GM12878 (cell line): ENCODE measurements around the gene PTGIS. TPM values are rescaled to one million over a fixed set of nuclear protein-coding genes. Genes with fewer than 3 reads are reported as not detected.

Experiments
- ATAC-seq: fragments of 200-7000 bp; cut with Tn5 transposase; 3 replicates; pipeline ENCODE4 v1.9.1; 2020; ENCODE audit warnings: mild to moderate bottlenecking, moderate library complexity
- BruUV-seq: library from RNA; stranded (reverse); fragments of 400-500 nt; replicated peaks from 2 replicates; lab custom pipeline; 2021; lab: Mats Ljungman, UMichigan
- CTCF ChIA-PET: fragments of 300-600 bp; sonication (Branson Sonifier 250); formaldehyde crosslinking; extraction: SDS; loops from one replicate; lab custom pipeline; 2021; ENCODE audit warnings: inconsistent platforms; lab: Yijun Ruan, JAX
- POLR2A ChIA-PET: fragments of 350-600 bp; formaldehyde crosslinking; extraction: SDS; loops from one replicate; lab custom pipeline; 2021; ENCODE audit warnings: inconsistent platforms; lab: Charles Lee
- RAD21 ChIA-PET: fragments of 300-600 bp; sonication (Branson Sonifier 250); formaldehyde crosslinking; loops from one replicate; lab custom pipeline; 2023; ENCODE audit warnings: antibody characterized with exemption; ENCODE audit not compliant: unreplicated experiment; lab: Charles Lee
- SMC1A ChIA-PET: fragments of 300-600 bp; sonication (Branson Sonifier 250); formaldehyde crosslinking; loops from one replicate; lab custom pipeline; 2023; ENCODE audit not compliant: unreplicated experiment, uncharacterized antibody; lab: Charles Lee
- DNase-seq: peaks from one replicate; pipeline ENCODE4 v3.0.0-alpha.2; 2011; ENCODE audit warnings: low read depth, low spot score
- FAIRE-seq: peaks from 3 replicates; lab custom pipeline; 2011; peaks lifted over from hg19 to GRCh38; lab: Jason Lieb, UNC
- H2AFZ ChIP-seq: 2 replicates; pipeline ENCODE4 v1.6.0; 2011; ENCODE audit warnings: low read depth, low read length, control low read depth; ENCODE audit not compliant: control insufficient read depth
- H3K27ac ChIP-seq: 2 replicates; pipeline ENCODE4 v1.5.1; 2011; ENCODE audit warnings: control low read depth; ENCODE audit not compliant: control insufficient read depth, insufficient read depth
- H3K27me3 ChIP-seq, 2 experiments: replicated peaks in 1 of 2; 2 replicates each; pipeline versions ENCODE4 v1.6.0 to v1.6.1; 2011; ENCODE audit warnings: low read length in 1 of 2; ENCODE audit not compliant: control insufficient read depth in 2 of 2, insufficient read depth in 2 of 2
- H3K36me3 ChIP-seq, 2 experiments: 2 replicates each; pipeline ENCODE4 v1.5.1; 2011; ENCODE audit warnings: low read length in 1 of 2; ENCODE audit not compliant: control insufficient read depth in 2 of 2, insufficient read depth in 2 of 2
- H3K4me1 ChIP-seq: 2 replicates; pipeline ENCODE4 v1.6.1; 2011; ENCODE audit warnings: mild to moderate bottlenecking, low read length, moderate library complexity, mixed read lengths; ENCODE audit not compliant: control insufficient read depth, insufficient read depth
- H3K4me2 ChIP-seq: 2 replicates; pipeline ENCODE4 v1.6.0; 2011; ENCODE audit warnings: control low read depth; ENCODE audit not compliant: control insufficient read depth, insufficient read depth
- H3K4me3 ChIP-seq: fragments of 200-600 bp; sonication (generic); 2 replicates; pipeline ENCODE4 v1.5.1; 2016
- H3K79me2 ChIP-seq: 2 replicates; pipeline ENCODE4 v1.6.0; 2011; ENCODE audit warnings: low read length; ENCODE audit not compliant: control insufficient read depth, insufficient read depth
- H3K9ac ChIP-seq: 2 replicates; pipeline ENCODE4 v1.8.0; 2011; ENCODE audit warnings: low read length, control low read depth, mixed read lengths; ENCODE audit not compliant: control insufficient read depth, insufficient read depth
- H3K9me3 ChIP-seq: replicated peaks from 3 replicates; pipeline ENCODE4 v1.5.1; 2011; ENCODE audit warnings: mild to moderate bottlenecking, low read length; ENCODE audit not compliant: control insufficient read depth, insufficient read depth
- H4K20me1 ChIP-seq: 2 replicates; pipeline ENCODE4 v1.6.0; 2011; ENCODE audit not compliant: control insufficient read depth, insufficient read depth
- BCL11A ChIP-seq: IDR thresholded peaks from 2 replicates; pipeline ENCODE4 v1.6.1; 2011; ENCODE audit warnings: low read depth, low read length
- BHLHE40 ChIP-seq, 2 experiments: fragments of 450-650 bp in 1 of 2; IDR thresholded peaks; 2 replicates each; pipeline ENCODE4 v1.6.1; 2011 to 2017; ENCODE audit warnings: low read depth in 2 of 2, borderline replicate concordance in 1 of 2, improper control_type of control experiment in 1 of 2, low read length in 1 of 2, mild to moderate bottlenecking in 1 of 2
- CHD4 ChIP-seq: fragments of 200-600 bp; sonication (generic); IDR thresholded peaks from 2 replicates; pipeline ENCODE4 v1.6.1; 2016; ENCODE audit warnings: mild to moderate bottlenecking
- EP300 ChIP-seq, 2 experiments: fragments of 150-350 bp in 1 of 2; IDR thresholded peaks; 2 replicates each; pipeline ENCODE4 v1.6.1; 2011 to 2012; ENCODE audit warnings: low read depth in 2 of 2, low read length in 2 of 2, borderline replicate concordance in 1 of 2, improper control_type of control experiment in 1 of 2, inconsistent platforms in 1 of 2; ENCODE audit not compliant: control insufficient read depth in 1 of 2
- ETV6 ChIP-seq, 2 experiments: fragments of 450-650 bp in 1 of 2; IDR thresholded peaks in 1 of 2; conservative IDR thresholded peaks in 1 of 2; 2 replicates each; pipeline ENCODE4 v1.6.1; 2014; ENCODE audit warnings: antibody characterized with exemption in 1 of 2, borderline replicate concordance in 1 of 2, low read depth in 1 of 2, mild to moderate bottlenecking in 1 of 2, moderate library complexity in 1 of 2
- HDAC6 ChIP-seq: fragments of 200-600 bp; sonication (generic); IDR thresholded peaks from one replicate; pipeline ENCODE4 v1.8.0; 2017; ENCODE audit warnings: antibody characterized with exemption; ENCODE audit not compliant: unreplicated experiment
- MEF2B ChIP-seq: fragments of 450-650 bp; IDR thresholded peaks from 2 replicates; pipeline ENCODE4 v1.6.1; 2018; ENCODE audit warnings: mild to moderate bottlenecking, moderate library complexity; ENCODE audit not compliant: partially characterized antibody, poor library complexity, severe bottlenecking
- MYC ChIP-seq: IDR thresholded peaks from 2 replicates; pipeline ENCODE4 v1.6.1; 2011; ENCODE audit warnings: mild to moderate bottlenecking, low read length, moderate library complexity, inconsistent platforms; ENCODE audit not compliant: insufficient read depth, insufficient replicate concordance, insufficient read length, severe bottlenecking
- NFIC ChIP-seq: IDR thresholded peaks from 2 replicates; pipeline ENCODE4 v1.6.1; 2012; ENCODE audit warnings: low read depth, mild to moderate bottlenecking, inconsistent platforms, low read length, moderate library complexity
- NFYB ChIP-seq: IDR thresholded peaks from 2 replicates; pipeline ENCODE4 v1.6.1; 2011; ENCODE audit warnings: low read depth, mild to moderate bottlenecking, low read length, improper control_type of control experiment, moderate library complexity; ENCODE audit not compliant: insufficient read depth
- PML ChIP-seq: IDR thresholded peaks from 2 replicates; pipeline ENCODE4 v1.6.1; 2012; ENCODE audit warnings: low read length, inconsistent platforms
- SREBF1 ChIP-seq: IDR thresholded peaks from 2 replicates; pipeline ENCODE4 v1.6.1; 2012; ENCODE audit warnings: mild to moderate bottlenecking, low read length
- SUPT20H ChIP-seq: IDR thresholded peaks from 2 replicates; pipeline ENCODE4 v1.6.1; 2011; ENCODE audit warnings: low read depth, mild to moderate bottlenecking, low read length, moderate library complexity, borderline replicate concordance; ENCODE audit not compliant: control insufficient read depth
- WGBS: methylation state at CpG from one replicate; pipeline ENCODE4 v1.1.6; 2016; ENCODE audit warnings: low lambda C conversion rate; ENCODE audit not compliant: insufficient replicate concordance, insufficient coverage; ENCODE audit errors: missing lambda C conversion rate; 5-methylcytosine and 5-hydroxymethylcytosine counted together
- in situ Hi-C: fragments of 300-500 bp; cut with MboI; formaldehyde crosslinking; loops from 9 replicates; pipeline ENCODE4 v1.14.3; 2018; ENCODE audit warnings: mixed read lengths
- intact Hi-C: fragments of 100-400 bp; cut with micrococcal nuclease; formaldehyde crosslinking; loops from one replicate; pipeline ENCODE4 v1.14.2; 2022; ENCODE audit not compliant: unreplicated experiment
- polyA plus RNA-seq, 11 experiments: library from polyadenylated mRNA; depleted of rRNA in 4 of 11; unstranded in 6 of 11; stranded (reverse) in 5 of 11; fragments of >200 nt; fragmentation: Nextera tagmentation in 4 of 11; fragmentation: Illumina TruSeq in 1 of 11; extraction: Ambion mirVana in 4 of 11; extraction: Trizol in 1 of 11; gene quantifications; 1 replicate in 1 of 11; 2 replicates in 10 of 11; pipeline versions ENCODE4 v1.2.1 to v1.2.3, GENCODE V29; 2011 to 2016; ENCODE audit warnings: inconsistent platforms in 2 of 11, missing spikeins in 2 of 11, low read depth in 1 of 11
- total RNA-seq, 4 experiments: library from RNA; depleted of rRNA in 3 of 4; stranded (reverse); fragments of >200 nt in 3 of 4; fragmentation: Illumina TruSeq in 1 of 4; extraction: Trizol in 1 of 4; gene quantifications; 2 replicates each; pipeline versions ENCODE4 v1.2.1 to v1.2.3, GENCODE V29; 2013 to 2021
- TF ChIP-seq, protein P1 (sequence below): IDR thresholded peaks from 2 replicates; pipeline ENCODE4 v1.6.1; 2011; ENCODE audit warnings: mild to moderate bottlenecking, low read depth, low read length, moderate library complexity; ENCODE audit not compliant: insufficient replicate concordance
- TF ChIP-seq, protein P2 (sequence below): fragments of 150-350 bp; IDR thresholded peaks from 2 replicates; pipeline ENCODE4 v1.6.1; 2014; ENCODE audit warnings: mild to moderate bottlenecking, low read depth, low read length
- TF ChIP-seq, protein P3 (sequence below): fragments of 450-650 bp; IDR thresholded peaks from 2 replicates; pipeline ENCODE4 v1.6.1; 2017; ENCODE audit warnings: low read depth, mild to moderate bottlenecking, moderate library complexity
- TF ChIP-seq, protein P4 (sequence below): fragments of 450-650 bp; IDR thresholded peaks from 2 replicates; pipeline ENCODE4 v1.6.1; 2018; ENCODE audit warnings: mild to moderate bottlenecking, low read depth, moderate library complexity; ENCODE audit not compliant: partially characterized antibody

The PTGIS gene
- total and polyA plus RNA-seq, 10 of the 15 experiments (the other 5 are each of a cell fraction or from before 2014, with no cell fraction given) = 0.10 TPM; not detected in 9

DNA sequence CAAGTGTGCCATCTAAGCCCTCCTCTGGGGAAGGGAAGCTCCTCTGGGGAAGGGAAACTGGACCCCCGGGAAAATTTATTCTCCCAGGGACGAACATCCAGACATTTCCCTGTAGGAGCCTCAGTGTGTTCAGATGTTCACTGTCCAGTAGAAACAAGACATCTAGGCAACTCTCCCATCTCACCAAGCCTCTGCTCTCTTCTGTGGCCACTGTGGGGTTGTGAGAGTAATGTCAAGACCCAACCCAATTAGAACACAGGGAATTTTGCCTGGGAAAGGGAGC lies 3.6 kb upstream of the PTGIS start:
- ATAC-seq = no peak
- CTCF ChIA-PET = no interaction called here
- no TSS peak for BruUV-seq
- no peak for TF ChIP-seq BCL11A
- no peak for TF ChIP-seq BHLHE40 (IDR thresholded peaks at IDR 0.05; ENCODE audit: borderline replicate concordance in 1 of 2, low read depth in 2 of 2, low read length in 1 of 2)
- TF ChIP-seq, protein P1, sequence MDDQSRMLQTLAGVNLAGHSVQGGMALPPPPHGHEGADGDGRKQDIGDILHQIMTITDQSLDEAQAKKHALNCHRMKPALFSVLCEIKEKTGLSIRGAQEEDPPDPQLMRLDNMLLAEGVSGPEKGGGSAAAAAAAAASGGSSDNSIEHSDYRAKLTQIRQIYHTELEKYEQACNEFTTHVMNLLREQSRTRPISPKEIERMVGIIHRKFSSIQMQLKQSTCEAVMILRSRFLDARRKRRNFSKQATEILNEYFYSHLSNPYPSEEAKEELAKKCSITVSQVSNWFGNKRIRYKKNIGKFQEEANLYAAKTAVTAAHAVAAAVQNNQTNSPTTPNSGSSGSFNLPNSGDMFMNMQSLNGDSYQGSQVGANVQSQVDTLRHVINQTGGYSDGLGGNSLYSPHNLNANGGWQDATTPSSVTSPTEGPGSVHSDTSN = no peak
- no peak for TF ChIP-seq PML
- no peak for TF ChIP-seq SUPT20H
- TF ChIP-seq, protein P2, sequence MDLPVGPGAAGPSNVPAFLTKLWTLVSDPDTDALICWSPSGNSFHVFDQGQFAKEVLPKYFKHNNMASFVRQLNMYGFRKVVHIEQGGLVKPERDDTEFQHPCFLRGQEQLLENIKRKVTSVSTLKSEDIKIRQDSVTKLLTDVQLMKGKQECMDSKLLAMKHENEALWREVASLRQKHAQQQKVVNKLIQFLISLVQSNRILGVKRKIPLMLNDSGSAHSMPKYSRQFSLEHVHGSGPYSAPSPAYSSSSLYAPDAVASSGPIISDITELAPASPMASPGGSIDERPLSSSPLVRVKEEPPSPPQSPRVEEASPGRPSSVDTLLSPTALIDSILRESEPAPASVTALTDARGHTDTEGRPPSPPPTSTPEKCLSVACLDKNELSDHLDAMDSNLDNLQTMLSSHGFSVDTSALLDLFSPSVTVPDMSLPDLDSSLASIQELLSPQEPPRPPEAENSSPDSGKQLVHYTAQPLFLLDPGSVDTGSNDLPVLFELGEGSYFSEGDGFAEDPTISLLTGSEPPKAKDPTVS = no peak
- no peak for TF ChIP-seq ETV6 (conservative IDR thresholded peaks at IDR 0.05 in 1 of 2, IDR thresholded peaks at IDR 0.05 in 1 of 2; ENCODE audit: borderline replicate concordance in 1 of 2, low read depth in 1 of 2)
- TF ChIP-seq MEF2B = no peak
- no peak for TF ChIP-seq MYC
- no peak for TF ChIP-seq HDAC6
- TF ChIP-seq NFIC = no peak
- TF ChIP-seq CHD4 = no peak
- TF ChIP-seq, protein P3, sequence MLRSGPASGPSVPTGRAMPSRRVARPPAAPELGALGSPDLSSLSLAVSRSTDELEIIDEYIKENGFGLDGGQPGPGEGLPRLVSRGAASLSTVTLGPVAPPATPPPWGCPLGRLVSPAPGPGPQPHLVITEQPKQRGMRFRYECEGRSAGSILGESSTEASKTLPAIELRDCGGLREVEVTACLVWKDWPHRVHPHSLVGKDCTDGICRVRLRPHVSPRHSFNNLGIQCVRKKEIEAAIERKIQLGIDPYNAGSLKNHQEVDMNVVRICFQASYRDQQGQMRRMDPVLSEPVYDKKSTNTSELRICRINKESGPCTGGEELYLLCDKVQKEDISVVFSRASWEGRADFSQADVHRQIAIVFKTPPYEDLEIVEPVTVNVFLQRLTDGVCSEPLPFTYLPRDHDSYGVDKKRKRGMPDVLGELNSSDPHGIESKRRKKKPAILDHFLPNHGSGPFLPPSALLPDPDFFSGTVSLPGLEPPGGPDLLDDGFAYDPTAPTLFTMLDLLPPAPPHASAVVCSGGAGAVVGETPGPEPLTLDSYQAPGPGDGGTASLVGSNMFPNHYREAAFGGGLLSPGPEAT = no peak
- TF ChIP-seq, protein P4, sequence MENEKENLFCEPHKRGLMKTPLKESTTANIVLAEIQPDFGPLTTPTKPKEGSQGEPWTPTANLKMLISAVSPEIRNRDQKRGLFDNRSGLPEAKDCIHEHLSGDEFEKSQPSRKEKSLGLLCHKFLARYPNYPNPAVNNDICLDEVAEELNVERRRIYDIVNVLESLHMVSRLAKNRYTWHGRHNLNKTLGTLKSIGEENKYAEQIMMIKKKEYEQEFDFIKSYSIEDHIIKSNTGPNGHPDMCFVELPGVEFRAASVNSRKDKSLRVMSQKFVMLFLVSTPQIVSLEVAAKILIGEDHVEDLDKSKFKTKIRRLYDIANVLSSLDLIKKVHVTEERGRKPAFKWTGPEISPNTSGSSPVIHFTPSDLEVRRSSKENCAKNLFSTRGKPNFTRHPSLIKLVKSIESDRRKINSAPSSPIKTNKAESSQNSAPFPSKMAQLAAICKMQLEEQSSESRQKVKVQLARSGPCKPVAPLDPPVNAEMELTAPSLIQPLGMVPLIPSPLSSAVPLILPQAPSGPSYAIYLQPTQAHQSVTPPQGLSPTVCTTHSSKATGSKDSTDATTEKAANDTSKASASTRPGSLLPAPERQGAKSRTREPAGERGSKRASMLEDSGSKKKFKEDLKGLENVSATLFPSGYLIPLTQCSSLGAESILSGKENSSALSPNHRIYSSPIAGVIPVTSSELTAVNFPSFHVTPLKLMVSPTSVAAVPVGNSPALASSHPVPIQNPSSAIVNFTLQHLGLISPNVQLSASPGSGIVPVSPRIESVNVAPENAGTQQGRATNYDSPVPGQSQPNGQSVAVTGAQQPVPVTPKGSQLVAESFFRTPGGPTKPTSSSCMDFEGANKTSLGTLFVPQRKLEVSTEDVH = no peak
- TF ChIP-seq SREBF1 = no peak
- no peak for TF ChIP-seq EP300 (IDR thresholded peaks at IDR 0.05; ENCODE audit: borderline replicate concordance in 1 of 2, control insufficient read depth in 1 of 2, low read depth in 2 of 2, low read length in 2 of 2)
- TF ChIP-seq NFYB = no peak

More for the DNA sequence above, 3.6 kb upstream of the PTGIS start:
- Histone ChIP-seq H4K20me1 (no peaks in the 10 kb centered on the region), H3K27me3 (peaks cover 2 to 13% of the 10 kb centered on the region in 2 experiments; a peak in 3 of 4 replicates), H3K4me2 (no peak overlapping the region), H3K79me2 (no peaks in the 10 kb centered on the region), H3K4me1 (peaks cover 4% of the 10 kb centered on the region), H3K4me3 (no peak overlapping the region), H3K36me3 (no peaks in the 10 kb centered on the region), H2AFZ (no peak overlapping the region), H3K9me3 (no peaks in the 10 kb centered on the region), H3K9ac (no peak overlapping the region), H3K27ac (no peak overlapping the region)
- FAIRE-seq (no peak), DNase-seq (no peak)
- ChIA-PET POLR2A (no interaction called here), RAD21 (no interaction called here), SMC1A (no interaction called here)
- whole genome bisulfite sequencing = 0% methylated on average over 2 of the region's 2 CpGs
- intact Hi-C loops (no loop called here), in situ Hi-C loops (no loop called here)
